LHCN-M2 (cell line): ENCODE data around the gene KLHL18. TPM values are rescaled to one million over a fixed set of nuclear protein-coding genes. Genes with fewer than 3 reads are reported as not detected.

ENCODE experiments used
- DNase-seq: peaks from one replicate; pipeline ENCODE4 v3.0.0-alpha.2; 2012; ENCODE audit warnings: low read depth
- total RNA-seq: library from RNA; depleted of rRNA; stranded (reverse); fragments of >200 nt; gene quantifications from 2 replicates; pipeline ENCODE4 v1.2.3, GENCODE V29; 2014

Gene KLHL18
- total RNA-seq, 1 experiment from 2014 or later = 18.3 TPM

GRCh38 chr3:47313341-47314055 is 30.8 kb downstream of the KLHL18 start:
- DNase-seq = no peak

GRCh38 chr3:47314056-47314764 is 31.5 kb downstream of the KLHL18 start:
- no peak for DNase-seq

GRCh38 chr3:47315069-47315647 is 32.4 kb downstream of the KLHL18 start:
- peak; percentile 20 for DNase-seq

- peak; percentile 27 for DNase-seq
These were observed 33.4 kb downstream of the KLHL18 start for GRCh38 chr3:47316151-47316550.

GRCh38 chr3:47318916-47319315 is 36.2 kb downstream of the KLHL18 start:
- no peak for DNase-seq

- no peak for DNase-seq
These were observed 37.2 kb downstream of the KLHL18 start for GRCh38 chr3:47319956-47320355.

GRCh38 chr3:47323431-47324277 is 40.9 kb downstream of the KLHL18 start:
- peak; percentile 23 for DNase-seq

- DNase-seq = peak; percentile 74
These were observed 41.6 kb downstream of the KLHL18 start for GRCh38 chr3:47324278-47324865.

GRCh38 chr3:47333907-47334306 is 51.2 kb downstream of the KLHL18 start:
- no peak for DNase-seq

- peak; percentile 50 for DNase-seq
These were observed 54.9 kb downstream of the KLHL18 start for GRCh38 chr3:47337656-47338055.

- peak; percentile 78 for DNase-seq
These were observed 57.2 kb downstream of the KLHL18 start for GRCh38 chr3:47339951-47340350.

- no peak for DNase-seq
These were observed 58.1 kb downstream of the KLHL18 start for GRCh38 chr3:47340866-47341265.

GRCh38 chr3:47342151-47342550 is 59.4 kb downstream of the KLHL18 start:
- DNase-seq = peak; percentile 17

- no peak for DNase-seq
These were observed 60.1 kb downstream of the KLHL18 start for GRCh38 chr3:47342812-47343211.

- no peak for DNase-seq
These were observed 60.8 kb downstream of the KLHL18 start for GRCh38 chr3:47343471-47343971.

GRCh38 chr3:47344971-47345370 is 62.2 kb downstream of the KLHL18 start:
- DNase-seq = no peak

GRCh38 chr3:47347217-47347801 is 64.6 kb downstream of the KLHL18 start:
- DNase-seq = peak; percentile 78

- no peak for DNase-seq
These were observed 65.8 kb downstream of the KLHL18 start for GRCh38 chr3:47348411-47349154.

GRCh38 chr3:47355010-47355409 is 72.3 kb downstream of the KLHL18 start:
- no peak for DNase-seq

GRCh38 chr3:47356201-47356600 is 73.5 kb downstream of the KLHL18 start:
- DNase-seq = no peak
